ENCODE data around the gene CLIC5.
A peak's percentile ranks its signal among the peaks of the same experiment; 100 is the strongest.
"Not testable (repeated sequence)": the region's sequence is repeated elsewhere in the genome, so short reads cannot be mapped to it uniquely, and the experiment has no call there.

Gene CLIC5

GRCh38 chr6:45927421-45928320 is 88.0 kb downstream of the CLIC5 start:
- no peak for DNase-seq (ENCODE audit: low read depth in 2 of 2)

DNA sequence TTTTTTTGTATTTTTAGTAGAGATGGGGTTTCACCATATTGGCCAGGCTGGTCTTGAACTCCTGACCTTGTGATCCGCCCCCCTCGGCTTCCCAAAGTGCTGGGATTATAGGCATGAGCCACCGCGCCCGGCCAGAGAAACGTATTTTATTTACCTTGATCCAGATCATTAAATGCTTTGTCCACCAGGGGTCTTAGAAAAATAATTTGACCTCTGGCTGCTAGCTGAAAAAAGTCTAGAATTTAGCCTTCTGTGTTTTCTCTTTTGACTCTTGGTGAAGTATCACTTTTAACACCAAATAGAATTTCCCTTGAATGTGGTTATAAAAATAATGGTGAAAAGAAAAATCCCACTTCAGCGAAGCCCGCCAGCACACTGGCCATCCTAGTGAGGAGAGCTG is 89.2 kb downstream of the CLIC5 start:
- not testable (repeated sequence) for DNase-seq (ENCODE audit: low read depth in 2 of 2)

GRCh38 chr6:45924763-45925342 is 90.8 kb downstream of the CLIC5 start:
- no peak for DNase-seq (ENCODE audit: low read depth in 2 of 2)

DNA sequence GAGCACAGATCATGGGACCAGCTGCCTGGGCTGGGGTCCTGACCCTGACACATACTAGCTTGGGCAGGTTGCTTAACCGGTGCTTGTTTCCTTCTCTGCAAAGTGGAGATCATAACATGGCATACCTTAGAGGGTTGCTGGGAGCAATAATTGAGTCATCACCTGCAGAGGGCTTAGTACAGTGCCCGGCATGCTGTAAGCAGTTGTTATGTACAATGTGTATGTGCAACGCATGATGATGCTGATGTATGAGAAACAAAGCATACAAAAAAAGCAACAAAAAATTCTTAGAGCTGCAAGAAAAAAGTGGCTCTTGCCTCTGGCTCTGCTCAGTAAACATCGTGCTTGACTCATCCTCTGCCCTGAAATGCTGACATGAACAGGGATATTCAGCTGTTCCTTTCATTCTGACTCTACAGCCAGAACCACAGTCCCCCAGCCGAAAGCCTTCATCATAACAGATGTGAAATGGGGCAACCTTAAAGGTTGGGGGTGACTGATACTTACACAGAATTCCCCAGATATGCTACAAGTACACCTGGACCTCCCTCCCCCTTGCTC is 91.7 kb downstream of the CLIC5 start:
- DNase-seq (ENCODE audit: low read depth in 2 of 2): no peak

GRCh38 chr6:45922728-45923351 is 92.8 kb downstream of the CLIC5 start:
- DNase-seq (ENCODE audit: low read depth in 2 of 2): peak; percentile 14 to 32

- DNase-seq (ENCODE audit: low read depth in 2 of 2): no peak
Measured at GRCh38 chr6:45921691-45922281, 93.9 kb downstream of the CLIC5 start.

DNA sequence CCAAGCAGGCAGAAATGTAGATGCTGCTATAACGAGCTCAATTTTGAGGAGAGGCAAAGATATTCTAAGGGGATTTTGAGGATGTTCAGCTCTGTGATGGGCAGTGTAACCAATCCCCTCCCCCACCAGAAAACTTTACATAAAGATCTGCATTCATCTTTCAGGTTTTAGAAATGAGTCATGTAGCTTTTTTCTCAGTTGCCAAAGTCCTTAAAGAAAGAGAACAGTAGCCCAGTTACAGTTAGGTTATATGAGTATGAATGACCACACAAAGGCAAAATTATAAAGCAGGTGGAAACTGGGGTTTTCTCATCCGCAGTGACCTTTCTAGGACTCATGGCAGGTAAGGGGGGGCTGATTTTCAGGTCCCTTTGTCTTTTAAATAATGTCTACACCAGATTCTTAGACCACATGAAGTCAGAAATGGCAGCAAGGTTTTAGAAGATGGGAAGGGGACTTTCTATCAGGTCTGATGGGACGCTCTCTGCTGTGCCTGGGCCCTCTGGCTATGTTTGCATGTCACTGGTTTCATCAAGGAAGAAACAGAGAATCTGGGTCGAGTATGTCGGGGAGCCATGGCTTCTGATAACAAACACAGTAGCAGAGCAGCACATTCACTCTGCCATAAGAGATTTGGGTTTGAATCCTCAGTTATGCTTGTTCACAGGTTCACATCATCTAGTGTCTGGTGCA is 94.7 kb downstream of the CLIC5 start:
- no peak for DNase-seq (ENCODE audit: low read depth in 2 of 2)

DNA sequence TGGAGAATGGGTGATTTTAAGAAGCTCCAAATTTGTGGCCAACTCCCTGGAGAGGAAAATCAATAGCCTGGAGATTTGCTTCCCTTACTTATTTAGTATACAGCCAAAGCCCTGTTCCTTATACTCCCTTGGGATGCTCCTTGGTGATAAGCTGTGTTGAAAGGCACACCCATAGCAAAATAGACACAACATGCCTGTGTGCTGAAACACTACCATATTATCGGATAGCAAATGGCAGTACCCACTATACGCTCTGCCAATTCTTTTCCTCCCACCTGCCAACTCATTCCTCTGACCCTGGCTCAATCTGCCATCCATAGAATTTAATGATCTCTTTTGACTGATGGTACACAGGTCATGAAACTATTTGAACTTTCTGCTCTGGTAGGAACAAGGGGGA is 98.2 kb downstream of the CLIC5 start:
- DNase-seq (ENCODE audit: low read depth in 2 of 2): no peak

GRCh38 chr6:45916692-45917091 is 99.0 kb downstream of the CLIC5 start:
- DNase-seq (ENCODE audit: low read depth in 2 of 2): no peak

- DNase-seq (ENCODE audit: low read depth in 2 of 2): no peak
Measured at GRCh38 chr6:45915780-45916468, 99.7 kb downstream of the CLIC5 start.

DNA sequence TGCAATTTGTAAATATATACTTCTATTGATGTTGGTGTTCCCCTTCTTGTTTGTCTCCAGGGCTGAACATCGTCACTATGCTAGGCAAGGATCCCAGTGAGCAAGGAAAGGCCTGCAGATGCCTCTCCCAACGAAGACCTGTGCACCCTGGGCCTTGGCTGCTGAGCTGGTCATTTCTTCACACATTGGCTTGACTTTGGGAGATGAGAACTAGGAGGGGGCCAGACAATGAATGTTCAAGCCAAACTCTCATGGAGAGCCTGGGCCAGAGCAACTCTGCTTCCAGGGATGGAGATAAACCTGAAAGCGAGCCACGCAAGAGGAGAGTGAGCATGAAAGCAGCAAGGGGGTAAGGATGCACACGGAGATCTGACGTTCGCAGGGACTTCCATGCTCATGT is 104.0 kb downstream of the CLIC5 start:
- no peak for DNase-seq (ENCODE audit: low read depth in 2 of 2)

GRCh38 chr6:45903959-45904358 is 111.7 kb downstream of the CLIC5 start:
- DNase-seq (ENCODE audit: low read depth in 2 of 2): no peak

DNA sequence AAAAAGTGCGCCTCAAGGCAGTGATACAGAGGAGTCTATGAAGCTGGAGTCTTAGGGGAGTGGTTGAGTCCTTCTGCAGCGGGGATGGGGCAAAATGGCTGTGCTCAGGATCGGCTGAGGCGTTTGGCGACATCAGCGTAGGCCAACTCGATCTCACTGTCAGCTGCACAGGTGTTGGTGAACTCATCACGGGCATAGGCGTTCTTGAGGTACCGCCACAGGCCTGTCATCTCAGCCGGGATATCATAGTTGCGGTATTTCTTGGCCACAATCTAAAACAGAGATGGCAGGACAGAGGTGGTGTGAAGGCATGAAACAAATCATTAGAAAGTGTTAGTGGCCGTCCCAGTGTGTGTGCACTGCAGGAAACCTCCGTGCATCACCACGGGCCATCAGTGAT is 112.7 kb downstream of the CLIC5 start:
- DNase-seq (ENCODE audit: low read depth in 2 of 2): no peak

DNA sequence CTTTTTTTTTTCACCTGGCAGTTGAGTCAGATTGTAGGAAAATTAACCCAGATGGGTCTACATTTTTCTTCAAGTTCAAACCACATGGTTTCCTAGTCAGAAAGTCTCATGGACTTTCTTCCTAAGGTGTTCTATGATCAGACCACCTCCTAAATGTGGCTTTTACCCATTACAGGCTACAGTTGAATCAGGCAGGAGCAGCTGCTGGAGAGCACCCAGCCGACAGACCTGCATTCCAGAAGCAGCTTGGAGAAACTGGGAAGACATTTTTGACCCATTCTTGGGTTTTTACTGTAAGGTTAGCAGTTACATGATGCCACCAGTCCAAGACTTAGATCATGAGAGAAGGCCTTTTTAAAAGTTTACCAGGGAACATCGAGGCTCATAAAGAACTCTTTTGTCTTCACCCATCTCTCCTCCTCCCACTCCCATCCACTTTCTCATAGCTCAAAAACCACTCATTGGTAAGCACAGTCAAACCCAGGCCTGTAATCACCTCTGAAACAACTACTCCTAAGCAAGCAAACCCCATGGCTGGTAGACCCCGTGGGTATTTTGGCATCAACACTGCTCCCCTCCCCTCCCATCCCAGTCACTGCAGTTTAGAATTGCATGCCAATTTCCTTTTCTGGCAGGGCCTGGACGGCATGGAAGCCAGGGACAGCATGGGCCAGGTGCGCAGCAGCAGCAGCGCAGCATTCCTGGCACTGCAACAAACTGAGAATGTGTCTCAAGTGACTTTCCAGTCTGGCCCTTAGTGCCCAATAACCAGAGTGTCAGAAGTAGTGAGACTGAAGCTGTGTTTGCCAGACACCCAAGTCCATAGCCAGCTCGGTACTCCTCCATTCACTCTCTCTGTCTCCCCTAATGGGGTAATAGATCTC is 113.7 kb downstream of the CLIC5 start:
- no peak for DNase-seq (ENCODE audit: low read depth in 2 of 2)

DNA sequence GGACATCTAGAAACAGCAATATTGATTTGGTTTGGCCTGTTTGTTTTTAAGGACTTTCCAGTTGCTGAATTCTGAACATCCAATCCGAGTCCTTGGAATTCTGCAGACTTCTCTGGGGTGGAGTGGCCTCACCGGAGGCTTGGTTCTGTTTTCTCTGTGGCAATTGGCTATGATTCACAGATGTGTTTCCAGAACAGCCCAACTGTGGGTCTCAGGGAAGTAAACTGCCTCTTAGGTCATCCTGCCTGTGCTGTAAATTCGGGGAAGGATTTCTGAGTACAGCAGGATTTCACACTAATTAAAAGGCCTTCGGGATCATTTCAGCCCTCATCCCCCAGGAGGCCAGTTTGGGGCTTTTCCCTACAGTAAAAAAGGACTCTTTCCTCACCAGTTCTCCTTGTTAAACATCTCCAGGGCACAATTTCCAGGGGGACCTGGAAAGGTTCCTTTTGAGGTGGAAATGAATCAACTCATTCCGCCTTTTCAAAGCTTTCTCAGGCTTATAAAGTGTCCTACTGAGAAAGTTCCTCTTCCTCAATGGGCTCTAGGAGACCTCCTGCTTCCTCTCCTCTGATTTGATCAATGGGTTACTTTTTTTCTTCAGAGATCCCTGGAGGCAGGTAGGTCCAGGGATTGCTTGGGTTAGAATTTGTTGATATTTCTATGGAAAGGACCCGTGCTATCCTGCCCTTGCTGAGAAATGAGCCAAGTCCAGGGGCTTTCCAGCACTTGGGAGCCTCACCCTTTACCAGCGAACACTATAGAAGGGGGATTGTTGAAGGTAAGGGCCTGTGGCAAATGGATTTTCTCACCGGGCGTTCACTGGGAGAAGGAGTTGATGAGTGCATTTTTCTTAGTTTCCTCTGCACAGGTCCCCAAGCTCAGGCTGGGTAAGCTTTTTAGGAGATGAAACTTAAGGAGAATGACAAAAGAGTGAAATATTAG is 114.6 kb downstream of the CLIC5 start:
- DNase-seq (ENCODE audit: low read depth in 2 of 2): no peak

DNA sequence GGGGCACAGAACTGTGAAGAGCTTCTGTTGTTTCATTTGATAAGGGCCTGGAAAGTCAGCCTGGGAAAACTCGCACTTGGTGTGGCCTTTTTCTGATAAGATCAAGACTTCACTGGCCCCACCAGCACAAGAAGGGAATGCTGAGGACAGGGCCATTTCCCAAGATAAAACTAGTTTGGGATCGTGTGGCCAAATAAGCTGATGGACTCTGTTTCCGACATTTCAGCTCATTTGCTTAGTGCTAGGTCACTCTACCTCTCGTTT is 116.0 kb downstream of the CLIC5 start:
- DNase-seq (ENCODE audit: low read depth in 2 of 2): no peak

DNA sequence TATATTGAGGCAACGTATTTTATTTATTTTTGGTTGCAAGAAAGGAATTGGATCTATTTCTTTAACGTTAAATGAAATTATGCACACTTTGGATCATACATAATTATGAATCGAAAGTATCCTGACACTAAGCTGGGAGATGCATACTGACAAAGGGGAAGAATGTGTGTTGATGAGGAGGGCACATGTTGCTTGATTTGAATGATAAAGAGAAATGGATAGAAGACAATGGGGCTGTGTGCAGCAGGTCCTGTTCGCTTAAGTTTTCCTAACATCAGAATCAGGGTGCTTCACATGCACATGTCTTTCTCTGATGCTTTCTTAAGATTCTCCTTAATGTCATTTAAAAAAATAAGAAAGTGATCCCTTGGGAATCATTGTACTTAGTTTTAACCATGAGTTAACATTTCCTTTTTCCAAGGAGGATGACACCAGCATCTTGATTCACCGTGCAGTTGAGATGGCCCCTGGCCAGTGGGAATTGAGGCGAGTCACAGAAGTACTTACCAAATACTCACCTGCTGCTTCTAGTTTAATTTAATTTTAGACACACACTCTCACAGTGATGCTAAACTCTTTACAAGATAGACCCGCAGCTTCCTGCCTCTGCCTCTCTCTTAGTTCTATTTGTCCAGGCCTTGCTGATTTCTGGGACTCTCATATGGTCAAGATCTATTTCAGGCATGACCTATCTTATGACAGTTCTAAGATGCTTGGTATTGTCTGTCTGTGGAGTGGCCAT is 116.5 kb downstream of the CLIC5 start:
- DNase-seq (ENCODE audit: low read depth in 2 of 2): no peak

DNA sequence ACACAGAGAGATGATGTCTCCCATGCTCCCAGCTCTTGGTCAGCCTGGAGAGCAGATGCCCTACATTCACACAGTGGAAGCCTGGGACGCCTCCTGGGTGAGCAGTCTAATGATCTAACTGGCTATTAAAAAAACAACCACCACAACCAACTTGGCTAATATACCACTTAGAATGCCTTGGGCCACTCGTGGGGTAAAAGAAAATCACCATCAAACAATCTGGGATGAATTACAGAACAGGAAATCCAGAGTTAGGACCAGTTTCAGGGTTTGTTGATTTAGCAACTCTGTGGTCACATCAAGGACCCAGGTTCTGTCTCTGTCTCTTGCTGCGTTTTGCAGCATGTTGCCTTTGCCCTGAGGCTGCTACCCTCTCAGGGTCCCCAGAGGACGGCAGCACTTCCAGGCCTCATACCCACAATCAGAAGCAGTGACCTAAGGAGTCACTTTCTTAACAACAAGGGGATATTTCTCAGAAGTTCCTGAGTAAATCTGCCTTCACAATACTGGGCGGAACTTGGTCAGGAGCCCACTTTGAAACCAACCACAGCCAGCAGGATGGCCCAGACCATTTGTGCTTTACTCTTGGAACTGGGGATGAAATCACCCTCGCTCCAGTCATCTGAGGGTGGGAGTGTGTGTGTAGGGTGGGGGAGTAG is 118.7 kb downstream of the CLIC5 start:
- DNase-seq (ENCODE audit: low read depth in 2 of 2): no peak

All from stimulated activated CD4-positive, alpha-beta T cell treated with anti-CD3 and anti-CD28 coated beads, Interleukin-1b, Interleukin-23, amount 100 ng/mL, for 4 hours (primary cell).